HG03354 (cell line): Measurements from ENCODE around the gene HMGB1.
A peak's percentile ranks its signal among the peaks of the same experiment; 100 is the strongest.
"Not testable (repeated sequence)": the region's sequence is repeated elsewhere in the genome, so short reads cannot be mapped to it uniquely, and the experiment has no call there.

Source experiments
- ATAC-seq: cut with Tn5 transposase; IDR thresholded peaks from one replicate; pipeline ENCODE4 v1.9.1; 2021; ENCODE audit warnings: mild to moderate bottlenecking; ENCODE audit not compliant: unreplicated experiment, poor library complexity, severe bottlenecking

Gene HMGB1

DNA sequence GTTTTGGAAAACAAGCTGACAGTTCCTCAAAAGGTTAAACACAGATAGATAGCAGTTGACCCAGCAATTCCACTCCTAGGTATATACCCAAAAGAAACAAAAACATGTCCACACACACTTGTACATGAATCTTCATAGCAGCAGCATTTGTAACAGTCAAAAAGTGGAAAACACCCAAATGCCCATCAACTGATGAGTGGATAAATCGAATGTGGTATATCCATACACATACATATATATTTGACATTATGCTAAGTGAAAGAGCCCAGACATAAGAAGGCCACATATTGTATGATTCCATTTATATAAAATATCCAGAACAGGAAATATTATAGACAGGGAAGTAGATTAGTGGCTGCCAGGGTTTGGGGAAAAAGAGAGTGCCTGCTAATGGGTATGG, 7.9 kb upstream of the HMGB1 start:
- ATAC-seq, result no peak

- ATAC-seq, result no peak
Observed at GRCh38 chr13:30466841-30467252, 1.1 kb upstream of the HMGB1 start.

- no peak for ATAC-seq
Observed at GRCh38 chr13:30466358-30466714, 600 bp upstream of the HMGB1 start.

DNA sequence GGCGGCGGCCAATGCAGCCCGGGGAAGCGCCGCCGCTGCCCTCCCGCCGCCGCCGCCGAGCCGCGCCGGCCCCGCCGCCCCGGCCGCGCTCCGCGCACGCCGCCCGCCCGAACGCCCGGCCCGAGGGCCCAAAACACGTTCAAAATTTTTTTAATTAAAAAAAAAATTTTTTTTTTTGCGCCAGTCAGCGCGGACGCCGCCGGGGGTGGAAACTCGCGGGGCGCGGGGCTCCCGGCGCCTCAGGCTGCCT, 468 bp downstream of the HMGB1 start:
- ATAC-seq, result no peak

- ATAC-seq, result peak; percentile 39
Observed at GRCh38 chr13:30464496-30465342, 1.0 kb downstream of the HMGB1 start.

- ATAC-seq, result peak; percentile 42
Observed at GRCh38 chr13:30463787-30464495, 1.8 kb downstream of the HMGB1 start.

DNA sequence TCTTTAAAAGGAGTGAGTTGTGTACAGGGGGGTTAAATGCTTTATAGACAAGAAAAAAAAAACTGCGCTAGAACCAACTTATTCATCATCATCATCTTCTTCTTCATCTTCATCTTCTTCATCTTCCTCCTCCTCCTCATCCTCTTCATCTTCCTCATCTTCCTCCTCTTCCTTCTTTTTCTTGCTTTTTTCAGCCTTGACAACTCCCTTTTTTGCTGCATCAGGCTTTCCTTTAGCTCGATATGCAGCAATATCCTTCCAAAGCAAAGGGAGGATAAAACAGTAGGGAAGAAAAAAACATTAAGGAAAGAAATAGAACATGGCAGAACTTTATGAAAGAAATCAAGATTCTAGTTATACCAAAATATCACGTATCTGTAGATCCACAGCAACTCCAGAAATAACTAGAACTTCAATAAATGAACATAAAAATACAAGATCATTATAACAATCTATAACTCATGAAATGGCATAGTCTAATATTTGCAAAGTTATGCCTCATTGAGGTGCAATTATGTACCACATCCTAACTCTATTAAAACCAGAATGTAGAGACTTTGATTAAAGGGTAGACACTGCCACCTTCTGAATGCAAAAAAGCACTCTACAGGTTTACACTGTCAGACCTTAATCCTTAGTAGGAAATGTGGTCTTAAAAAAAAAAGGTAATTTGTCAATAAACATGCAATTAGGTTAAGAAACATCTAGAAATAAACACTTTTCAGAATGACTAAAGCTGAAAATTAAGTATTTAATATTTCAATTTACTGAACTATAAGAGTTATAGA, 4.3 kb downstream of the HMGB1 start:
- not testable (repeated sequence) for ATAC-seq

DNA sequence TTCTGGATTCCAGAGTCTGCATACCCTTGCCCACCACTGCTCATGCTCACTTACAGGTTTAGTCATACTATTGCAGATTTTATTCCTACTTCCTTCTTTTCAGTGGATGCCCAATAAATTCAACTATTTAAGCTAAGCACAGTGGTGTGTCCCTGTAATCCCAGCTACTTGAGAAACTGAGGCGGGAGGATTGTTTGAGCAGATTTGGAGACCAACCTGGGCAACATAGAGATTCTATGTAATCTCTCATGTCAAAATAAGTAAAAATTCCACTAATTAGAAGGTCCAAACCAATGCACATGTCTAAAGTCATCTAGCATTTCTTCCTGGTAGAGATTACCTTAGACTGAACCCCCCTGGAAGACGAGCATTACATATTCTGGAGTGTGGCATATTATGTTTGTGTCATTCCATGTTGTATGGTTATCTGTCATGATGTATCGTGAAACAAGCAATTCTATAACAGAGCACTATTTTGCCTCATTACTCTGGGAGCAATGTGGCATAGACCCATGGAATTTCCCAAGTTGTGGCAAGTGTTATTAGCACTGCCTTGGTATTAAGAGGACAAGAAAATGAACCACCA, 8.3 kb downstream of the HMGB1 start:
- ATAC-seq, result no peak

DNA sequence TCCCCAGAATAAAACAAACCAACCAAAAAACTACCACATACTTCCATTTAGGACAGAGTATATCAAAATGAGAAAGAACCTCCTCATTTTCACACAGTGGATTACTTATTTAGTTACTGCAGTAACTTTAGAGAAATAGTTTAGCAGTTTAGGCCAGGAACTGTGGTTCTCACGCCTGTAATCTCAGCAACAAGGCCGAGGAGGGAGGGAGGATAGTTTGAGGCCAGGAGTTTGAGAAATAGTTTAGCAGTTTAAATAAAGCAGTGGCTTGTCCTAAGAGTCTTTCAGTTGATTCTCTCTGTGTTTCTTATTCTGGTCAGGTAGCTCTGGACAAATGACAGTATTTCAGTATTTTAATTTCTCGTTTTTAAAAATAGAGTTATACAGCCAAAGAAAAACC, 9.4 kb downstream of the HMGB1 start:
- no peak for ATAC-seq

DNA sequence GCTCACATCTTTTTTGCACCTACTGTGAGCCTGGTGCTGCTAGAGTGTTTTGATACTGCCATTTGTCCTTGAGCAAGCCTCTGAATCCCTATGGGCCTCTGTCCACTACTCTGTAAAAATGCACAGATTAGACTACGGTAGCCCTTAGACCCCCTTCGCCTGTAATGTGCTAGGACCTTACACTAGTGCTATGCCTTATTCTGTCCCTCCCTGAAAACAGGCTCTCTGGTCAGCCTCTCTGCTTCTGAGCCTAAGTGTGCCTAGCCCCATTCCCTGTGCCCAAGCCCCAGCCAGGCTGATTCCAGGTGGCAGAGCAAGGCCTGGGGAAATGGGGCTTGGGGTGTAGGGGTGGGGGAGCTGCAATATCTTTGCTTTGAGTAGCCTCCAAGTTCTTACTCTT, 10.7 kb downstream of the HMGB1 start:
- no peak for ATAC-seq

DNA sequence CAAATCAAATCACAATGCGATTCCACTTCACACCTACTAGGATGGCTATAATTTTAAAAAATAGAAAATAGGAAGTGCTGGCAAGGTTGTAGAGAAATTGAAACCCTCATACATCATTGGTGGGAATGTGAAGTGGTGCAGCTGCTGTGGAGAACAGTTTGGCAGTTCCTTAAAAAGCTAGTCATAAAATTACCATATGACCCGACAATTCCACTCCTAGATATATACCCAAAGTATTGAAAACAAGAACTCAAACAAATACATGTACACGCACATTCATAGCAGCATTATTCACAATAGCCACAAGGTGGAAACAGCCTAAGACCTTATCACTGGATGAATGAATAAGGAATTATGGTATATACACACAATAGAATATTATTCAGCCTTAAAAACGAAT, 12.0 kb downstream of the HMGB1 start:
- ATAC-seq, result peak; percentile 59

- not testable (repeated sequence) for ATAC-seq
Observed at GRCh38 chr13:30451476-30451875, 14.3 kb downstream of the HMGB1 start.

DNA sequence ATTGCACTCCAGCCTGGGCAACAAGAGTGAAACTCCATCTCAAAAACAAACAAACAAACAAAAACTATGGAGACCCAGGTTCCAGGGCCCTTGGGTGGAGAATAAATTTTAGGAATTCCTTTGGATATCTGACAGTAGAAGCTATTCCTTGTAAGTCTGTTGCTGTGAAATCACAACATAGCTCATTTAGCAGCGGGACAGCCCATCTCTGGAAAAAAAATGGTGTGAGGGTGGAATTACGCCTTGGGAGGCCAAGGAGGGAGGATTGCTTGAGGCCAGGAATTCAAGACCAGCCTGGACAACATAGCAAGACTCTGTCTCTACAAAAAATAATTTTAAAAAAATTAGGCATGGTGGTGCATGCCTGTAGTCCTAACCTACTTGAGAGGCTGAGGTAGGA, 15.7 kb downstream of the HMGB1 start:
- no peak for ATAC-seq

DNA sequence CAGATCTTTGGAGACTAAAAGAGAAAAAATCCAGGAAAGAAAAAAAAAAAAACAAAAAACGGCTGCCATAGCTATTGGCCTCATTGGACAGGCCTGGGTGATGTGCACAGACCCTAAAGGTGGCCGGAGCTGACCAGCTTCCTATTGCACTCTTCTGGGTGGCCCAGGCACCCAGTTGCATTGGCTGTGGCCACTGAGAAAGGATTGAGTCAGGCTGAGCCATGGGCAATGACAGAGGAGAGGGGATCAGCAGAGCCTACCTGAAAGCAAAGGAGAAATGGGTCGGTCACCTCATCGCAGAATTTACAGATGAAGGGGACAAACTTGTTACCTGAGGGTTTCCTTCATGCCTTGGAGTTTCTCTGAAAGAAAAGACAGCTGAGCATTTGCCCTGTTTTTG, 17.3 kb downstream of the HMGB1 start:
- ATAC-seq, result no peak

DNA sequence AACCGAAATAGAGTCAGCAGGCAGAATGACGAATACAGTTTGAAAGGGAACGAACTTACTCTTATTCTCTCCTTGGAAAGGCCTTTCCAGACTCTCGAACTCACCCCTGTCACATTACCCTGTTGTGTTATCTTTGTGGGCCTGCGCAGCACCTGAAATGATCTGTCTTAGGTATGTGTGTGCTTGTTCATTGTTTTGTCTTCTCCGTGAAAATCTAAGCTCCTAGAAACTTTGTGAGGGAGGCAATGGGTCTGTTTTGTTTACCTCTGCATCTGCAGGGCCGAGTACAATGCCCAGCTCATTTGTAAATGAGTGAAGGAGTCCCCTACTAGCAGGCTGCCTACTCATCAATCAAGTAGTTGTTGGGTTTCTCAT, 19.6 kb downstream of the HMGB1 start:
- ATAC-seq, result peak; percentile 9

GRCh38 chr13:30443957-30444404, 21.8 kb downstream of the HMGB1 start:
- peak; percentile 42 for ATAC-seq

- not testable (repeated sequence) for ATAC-seq
Observed at GRCh38 chr13:30443491-30443890, 22.2 kb downstream of the HMGB1 start.

GRCh38 chr13:30442926-30443325, 22.8 kb downstream of the HMGB1 start:
- no peak for ATAC-seq

DNA sequence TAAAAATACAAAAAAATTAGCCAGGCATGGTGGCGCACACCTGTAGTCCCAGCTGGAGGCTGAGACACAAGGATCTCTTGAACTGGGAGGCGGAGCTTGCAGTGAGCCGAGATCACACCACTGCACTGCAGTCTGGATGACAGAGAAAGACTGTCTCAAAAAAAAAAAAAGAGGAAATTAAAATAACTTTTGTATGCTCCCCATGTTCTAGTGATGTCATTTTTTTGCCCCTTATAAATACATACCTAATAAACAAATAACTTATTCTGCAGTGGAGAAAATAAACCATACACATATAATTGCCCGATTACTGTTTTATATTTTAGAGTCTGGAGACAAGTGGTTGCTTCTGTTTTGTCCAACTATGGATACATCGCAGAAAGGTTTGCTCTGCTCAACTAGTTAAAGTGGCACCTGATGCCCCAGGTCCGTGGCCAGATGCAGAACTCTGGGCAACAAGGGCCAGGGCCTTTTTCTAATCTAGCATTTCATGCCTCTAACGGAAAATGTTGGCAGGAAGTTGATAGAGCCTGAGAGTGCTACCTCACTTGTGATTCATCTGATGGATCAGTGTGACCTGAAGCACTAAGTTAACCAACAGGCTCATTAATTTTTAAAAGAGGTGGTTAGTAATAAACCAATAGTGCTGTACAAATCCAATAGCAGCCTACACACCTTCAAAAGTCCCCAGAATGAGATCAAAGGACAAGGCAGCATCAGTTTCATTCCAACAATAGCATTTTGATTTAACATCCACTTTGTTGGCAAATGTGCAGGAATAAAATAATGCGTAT, 24.6 kb downstream of the HMGB1 start:
- ATAC-seq, result no peak

GRCh38 chr13:30438286-30438685, 27.4 kb downstream of the HMGB1 start:
- no peak for ATAC-seq
